HG02840 (cell line): ENCODE data around the gene SLC17A1.
"Not testable (repeated sequence)": the region's sequence is repeated elsewhere in the genome, so short reads cannot be mapped to it uniquely, and the experiment has no call there.

ENCODE experiments used
- ATAC-seq: cut with Tn5 transposase; IDR thresholded peaks from one replicate; pipeline ENCODE4 v1.9.1; 2021; ENCODE audit warnings: mild to moderate bottlenecking, moderate library complexity, moderate number of reproducible peaks; ENCODE audit not compliant: unreplicated experiment, low FRiP score

SLC17A1 gene

GRCh38 chr6:25764611-25765010 lies 67.2 kb downstream of the SLC17A1 start:
- no peak for ATAC-seq

- ATAC-seq: no peak
Observed at GRCh38 chr6:25757936-25758642, 73.8 kb downstream of the SLC17A1 start.

- ATAC-seq: no peak
Observed at GRCh38 chr6:25756382-25757363, 75.2 kb downstream of the SLC17A1 start.

DNA sequence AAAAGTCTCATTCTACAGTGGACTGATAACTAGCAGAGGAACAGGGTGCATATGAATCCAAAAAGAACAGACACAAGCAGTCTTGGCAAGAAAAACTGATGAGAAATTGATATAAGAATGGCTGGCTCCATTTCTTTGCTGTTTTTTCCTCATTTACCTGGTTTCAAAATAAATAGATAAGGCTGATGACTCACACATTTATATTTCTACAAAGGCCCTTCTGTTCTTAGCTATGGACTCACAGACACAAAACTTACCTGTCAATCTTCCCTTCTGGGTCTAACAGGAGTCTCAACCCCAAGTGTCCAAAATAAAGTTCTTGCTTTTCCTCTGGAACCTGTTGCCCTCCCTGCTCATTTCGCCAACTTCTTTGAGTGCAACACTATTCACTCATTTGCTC lies 76.4 kb downstream of the SLC17A1 start:
- no peak for ATAC-seq

DNA sequence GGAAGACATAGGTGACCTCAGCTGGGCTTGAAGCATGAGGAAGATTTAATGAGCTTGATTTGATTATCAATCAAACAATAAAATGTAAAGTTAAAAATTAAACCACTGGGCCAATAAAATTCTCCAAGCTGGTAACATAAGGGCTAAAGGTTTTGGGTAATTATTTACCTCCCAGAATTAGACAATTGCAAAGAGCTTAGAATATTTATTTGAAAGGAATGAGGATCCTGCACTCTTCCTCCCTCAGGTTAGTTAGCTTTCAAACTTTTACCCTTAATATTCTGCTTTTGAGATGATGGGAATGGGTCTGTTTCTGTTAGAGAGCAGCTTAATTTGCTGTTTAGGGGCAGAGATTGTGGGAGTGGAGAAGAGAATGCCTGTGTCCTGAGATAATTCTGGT lies 77.3 kb downstream of the SLC17A1 start, which contains the start of gene SLC17A4:
SLC17A4 (plus strand) TSS at position 208 of the 400 bp plus-strand sequence. CDS start 7,221 bp downstream, outside the sequence.
- ATAC-seq: no peak

- no peak for ATAC-seq
Observed at GRCh38 chr6:25753079-25753478, 78.8 kb downstream of the SLC17A1 start.

- no peak for ATAC-seq
Observed at GRCh38 chr6:25750906-25751305, 80.9 kb downstream of the SLC17A1 start.

DNA sequence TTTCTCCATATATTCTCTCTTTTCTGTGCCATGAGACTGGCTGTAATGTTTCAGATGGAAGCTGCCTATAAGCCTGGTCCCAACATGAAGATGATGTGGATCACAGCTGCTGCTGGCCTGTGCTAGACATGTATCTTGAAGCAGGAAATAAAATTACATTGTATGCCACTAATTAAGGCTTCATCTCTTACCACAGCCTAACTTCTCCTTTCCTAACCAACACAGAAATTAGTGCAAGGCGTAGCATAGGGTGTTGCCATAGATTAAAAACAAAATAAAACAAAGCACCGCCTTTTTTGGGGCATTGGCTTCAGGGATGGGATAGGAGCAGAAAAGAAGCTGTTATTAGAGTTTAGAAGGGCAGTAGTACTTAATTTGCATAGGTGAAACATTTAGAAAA lies 82.0 kb downstream of the SLC17A1 start:
- no peak for ATAC-seq

DNA sequence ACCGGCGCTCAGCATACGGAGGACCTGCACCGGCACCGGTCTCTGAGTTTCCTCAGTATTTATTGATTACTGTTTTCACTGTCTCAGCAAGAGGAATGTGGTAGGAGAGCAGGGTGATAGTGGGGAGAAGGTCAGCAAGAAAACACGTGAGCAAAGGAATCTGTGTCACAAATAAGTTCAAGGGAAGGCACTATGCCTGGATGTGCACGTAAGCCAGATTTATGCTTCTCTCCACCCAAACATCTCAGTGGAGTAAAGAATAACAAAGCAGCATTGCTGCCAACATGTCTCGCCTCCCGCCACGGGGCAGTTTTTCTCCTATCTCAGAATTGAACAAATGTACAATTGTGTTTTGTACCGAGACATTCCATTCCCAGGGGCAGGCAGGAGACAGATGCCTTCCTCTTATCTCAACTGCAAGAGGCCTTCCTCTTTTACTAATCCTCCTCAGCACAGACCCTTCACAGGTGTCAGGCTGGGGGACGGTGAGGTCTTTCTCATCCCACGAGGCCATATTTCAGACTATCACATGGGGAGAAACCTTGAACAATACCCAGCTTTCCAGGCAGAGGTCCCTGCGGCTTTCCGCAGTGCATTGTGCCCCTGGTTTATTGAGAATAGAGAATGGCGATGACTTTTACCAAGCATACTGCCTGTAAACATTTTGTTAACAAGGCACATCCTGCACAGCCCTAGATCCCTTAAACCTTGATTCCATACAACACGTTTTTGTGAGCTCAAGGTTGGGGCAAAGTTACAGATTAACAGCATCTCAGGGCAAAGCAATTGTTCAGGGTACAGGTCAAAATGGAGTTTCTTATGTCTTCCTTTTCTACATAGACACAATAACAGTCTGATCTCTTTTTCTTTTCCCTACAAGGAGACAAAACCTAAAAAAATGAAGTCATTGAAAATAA lies 83.0 kb downstream of the SLC17A1 start:
- ATAC-seq: not testable (repeated sequence)

DNA sequence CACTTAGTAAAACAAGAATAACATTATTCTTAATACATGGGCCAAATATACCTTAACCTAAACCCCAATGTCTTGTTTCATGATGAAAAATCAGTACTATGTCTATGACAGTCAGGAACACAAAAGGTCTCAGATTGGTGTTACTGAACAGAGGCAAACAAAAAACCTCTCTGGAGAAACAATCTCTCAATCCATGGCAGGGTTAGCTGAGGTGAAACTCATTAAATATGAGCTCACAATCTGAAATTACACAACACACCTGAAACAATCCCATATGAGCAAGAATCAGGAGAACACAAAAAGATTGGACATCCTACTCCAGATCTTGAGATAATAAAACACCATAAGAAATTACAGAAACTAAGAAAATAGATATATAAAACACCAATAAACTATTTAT lies 83.8 kb downstream of the SLC17A1 start:
- ATAC-seq: no peak

DNA sequence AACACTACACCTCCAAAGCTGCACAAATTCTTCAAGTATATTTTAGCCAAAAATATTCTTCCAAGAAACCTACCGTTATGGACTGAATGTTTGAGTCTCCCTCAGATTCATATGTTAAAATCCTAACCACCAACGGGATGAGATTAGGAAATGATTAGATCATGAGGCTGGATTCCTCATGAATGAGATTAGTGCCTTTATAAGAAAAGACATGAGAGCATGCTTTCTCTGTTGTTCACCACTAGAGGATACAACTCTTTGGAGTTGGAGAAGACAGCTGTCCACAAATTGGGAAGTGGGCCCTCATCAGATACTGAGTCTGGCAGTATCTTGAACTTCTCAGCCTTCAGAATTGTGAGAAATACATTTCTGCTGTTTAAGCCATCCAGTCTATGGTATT lies 84.4 kb downstream of the SLC17A1 start:
- ATAC-seq: no peak

GRCh38 chr6:25746968-25747367 lies 84.9 kb downstream of the SLC17A1 start:
- ATAC-seq: no peak

DNA sequence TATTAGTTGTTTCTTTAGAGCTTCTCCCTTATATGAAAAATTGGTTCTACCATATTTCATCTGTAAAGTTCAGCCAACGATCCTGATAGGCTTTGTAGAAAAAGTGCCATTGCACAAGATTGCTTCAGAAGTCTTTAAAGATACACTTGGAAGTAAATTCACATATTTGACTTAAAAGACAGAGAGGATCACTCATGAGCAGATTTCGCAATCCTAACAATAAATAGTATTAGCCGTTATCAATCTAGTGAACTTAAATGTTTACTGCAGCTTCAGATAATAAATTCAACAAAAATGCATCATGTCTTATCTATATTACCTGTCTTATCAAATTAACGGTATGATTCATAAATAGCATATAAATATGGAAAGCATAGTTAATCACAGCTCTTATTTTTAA lies 86.0 kb downstream of the SLC17A1 start:
- no peak for ATAC-seq

GRCh38 chr6:25743868-25744267 lies 88.0 kb downstream of the SLC17A1 start:
- no peak for ATAC-seq

DNA sequence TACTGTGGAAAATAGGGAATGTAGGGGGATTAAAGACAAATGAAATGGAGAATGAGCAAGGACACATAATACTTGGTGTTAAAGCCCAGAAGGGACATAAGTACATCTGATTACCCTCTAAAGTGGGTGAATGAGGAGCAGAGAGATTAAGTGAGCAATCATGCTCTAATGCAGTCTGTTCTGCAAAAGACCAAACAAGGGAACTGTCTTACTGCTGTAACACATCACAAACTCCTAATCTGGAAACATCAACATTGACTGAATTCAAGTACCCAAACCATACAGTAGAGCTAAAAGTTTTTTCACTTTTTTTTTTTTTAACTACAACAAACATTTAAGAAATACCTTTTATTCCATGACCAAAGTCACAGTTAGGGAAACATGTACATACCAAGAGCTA lies 96.6 kb downstream of the SLC17A1 start:
- no peak for ATAC-seq
